HL-60/S4 treated with phorbol 12-myristate 13-acetate at 8.2 ng/mL for 4 days and 3 days (cell line): Measurements from ENCODE around the gene ZNF341.

ENCODE experiments used
- in situ Hi-C: fragments of 300-500 bp; cut with MboI; formaldehyde crosslinking; loops from 2 replicates; pipeline ENCODE4 v1.15.0; 2022; ENCODE audit warnings: low sequenced_read_pairs

The ZNF341 gene

DNA sequence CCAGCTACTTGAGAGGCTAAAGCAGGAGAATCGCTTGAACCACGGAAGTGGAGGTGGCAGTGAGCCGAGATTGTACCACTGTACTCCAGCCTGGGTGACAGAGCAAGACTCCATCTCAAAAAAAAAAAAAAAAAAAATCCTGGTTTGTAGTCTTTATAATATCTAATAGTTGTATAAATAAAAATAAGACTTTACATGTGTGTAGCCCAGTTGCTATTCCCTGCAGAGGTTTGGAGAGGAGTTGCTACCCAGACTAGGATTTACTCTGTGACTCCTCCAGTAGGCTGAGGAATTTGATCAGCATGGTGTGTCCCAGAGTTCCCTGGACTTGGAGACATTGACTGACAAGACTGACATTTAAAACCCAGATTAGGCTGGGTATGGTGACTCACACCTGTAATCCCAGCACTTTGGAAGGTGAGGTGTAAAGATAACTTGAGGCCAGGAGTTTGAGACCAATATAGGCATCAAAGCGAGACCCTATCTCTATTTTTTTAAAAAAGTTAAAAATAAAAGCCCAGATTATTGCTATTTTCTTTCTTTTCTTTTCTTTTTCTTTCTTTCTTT, 89.6 kb downstream of the ZNF341 start:
- in situ Hi-C loops, result no loop called here

DNA sequence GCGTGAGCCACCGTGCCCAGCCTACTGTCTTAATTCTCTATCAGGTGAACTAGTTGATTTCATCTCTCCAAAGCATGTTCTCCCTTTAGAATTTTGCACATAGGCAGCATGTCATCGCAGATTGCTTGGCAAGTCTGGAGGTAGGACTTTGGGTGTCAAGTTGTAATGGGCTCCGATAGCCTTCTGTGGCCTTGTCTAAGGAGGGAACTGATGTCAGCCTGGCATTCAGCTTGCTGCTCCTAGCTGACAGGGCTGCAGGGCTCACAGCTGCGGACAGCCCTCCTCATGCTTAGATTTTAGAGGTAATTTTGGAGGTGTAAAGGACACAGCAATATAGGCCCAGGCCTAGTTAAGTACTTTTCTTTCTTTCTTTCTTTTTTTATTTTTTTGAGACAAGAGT, 90.6 kb downstream of the ZNF341 start:
- in situ Hi-C loops, result no loop called here

DNA sequence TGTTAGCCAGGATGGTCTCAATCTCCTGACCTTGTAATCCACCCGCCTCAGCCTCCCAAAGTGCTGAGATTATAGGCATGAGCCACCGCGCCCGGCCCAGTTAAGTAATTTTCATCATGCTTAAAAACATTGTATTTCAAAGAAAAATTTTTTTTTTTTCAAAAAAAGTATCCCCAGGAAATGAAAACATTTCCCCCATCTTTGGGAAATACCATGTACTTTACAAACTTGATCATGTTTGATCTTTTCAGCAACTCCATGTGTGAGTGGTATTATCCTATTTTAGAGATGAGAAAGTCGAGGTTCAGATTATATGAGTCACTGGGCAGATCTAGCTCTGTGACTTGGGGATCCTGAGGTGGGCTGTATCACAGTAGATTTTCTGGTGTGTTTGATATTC, 91.2 kb downstream of the ZNF341 start:
- in situ Hi-C loops, result no loop called here

DNA sequence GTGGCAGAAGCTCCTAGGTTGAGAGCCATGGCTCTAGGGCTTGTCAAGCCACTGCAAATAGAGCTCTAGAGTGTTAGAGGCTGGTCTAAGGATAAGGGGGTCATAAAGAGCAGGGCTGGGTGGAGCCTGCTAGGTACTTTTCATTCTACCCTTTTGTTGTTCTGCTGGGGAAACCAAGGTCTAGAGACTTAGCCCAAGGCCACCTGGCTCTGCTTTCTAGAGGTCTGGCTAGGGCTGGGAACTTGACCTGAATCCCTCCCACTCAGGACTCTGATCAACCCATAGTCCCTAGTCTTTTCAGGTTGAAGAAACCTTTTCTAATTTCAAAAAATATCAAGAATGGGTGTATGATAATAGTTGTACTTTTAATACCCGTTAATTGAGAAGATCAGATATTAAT, 93.1 kb downstream of the ZNF341 start:
- in situ Hi-C loops, result no loop called here

DNA sequence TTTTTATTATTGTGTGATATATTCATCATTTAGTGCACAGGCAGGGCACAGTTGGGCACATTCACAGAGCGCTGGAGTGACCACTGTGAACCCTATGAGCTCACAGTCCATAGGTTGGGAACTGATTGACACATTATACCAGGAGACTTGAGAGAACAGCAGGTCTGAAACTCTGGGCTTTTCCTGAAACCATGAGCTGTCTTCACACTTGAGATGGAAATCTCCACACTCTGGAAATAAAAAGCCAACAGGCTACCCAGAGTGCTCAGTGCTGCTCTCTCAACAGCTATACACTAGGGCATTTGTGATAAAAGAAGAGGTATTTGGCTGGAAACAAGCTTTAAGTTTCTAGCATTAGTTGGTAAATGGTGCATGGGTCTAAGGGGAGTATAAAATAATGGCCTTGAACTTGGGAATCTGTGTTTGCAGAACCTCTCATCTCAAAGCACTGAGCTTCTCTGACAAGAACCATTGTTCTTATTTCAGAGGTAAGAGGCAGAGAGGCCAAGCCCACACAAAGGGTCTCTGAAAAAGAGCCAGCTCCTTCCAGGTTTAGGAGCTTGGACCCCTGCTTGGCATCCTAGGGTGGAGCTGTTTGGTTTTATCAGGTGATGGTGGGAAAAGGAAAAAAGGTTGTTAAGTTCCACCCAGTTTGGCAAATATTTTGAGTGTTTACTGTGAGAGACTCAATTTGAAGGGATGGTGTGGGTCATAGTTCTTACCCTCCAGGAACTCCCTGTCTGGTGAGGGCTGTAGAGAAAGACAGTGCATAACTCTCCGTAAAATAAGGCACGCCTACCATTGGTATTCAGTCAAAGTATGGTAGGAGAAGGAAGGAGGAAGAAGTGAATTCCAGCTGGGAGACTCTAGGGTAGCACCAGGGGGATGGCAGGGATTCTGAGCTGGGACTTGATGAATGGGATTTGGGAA, 93.8 kb downstream of the ZNF341 start:
- in situ Hi-C loops, result no loop called here

DNA sequence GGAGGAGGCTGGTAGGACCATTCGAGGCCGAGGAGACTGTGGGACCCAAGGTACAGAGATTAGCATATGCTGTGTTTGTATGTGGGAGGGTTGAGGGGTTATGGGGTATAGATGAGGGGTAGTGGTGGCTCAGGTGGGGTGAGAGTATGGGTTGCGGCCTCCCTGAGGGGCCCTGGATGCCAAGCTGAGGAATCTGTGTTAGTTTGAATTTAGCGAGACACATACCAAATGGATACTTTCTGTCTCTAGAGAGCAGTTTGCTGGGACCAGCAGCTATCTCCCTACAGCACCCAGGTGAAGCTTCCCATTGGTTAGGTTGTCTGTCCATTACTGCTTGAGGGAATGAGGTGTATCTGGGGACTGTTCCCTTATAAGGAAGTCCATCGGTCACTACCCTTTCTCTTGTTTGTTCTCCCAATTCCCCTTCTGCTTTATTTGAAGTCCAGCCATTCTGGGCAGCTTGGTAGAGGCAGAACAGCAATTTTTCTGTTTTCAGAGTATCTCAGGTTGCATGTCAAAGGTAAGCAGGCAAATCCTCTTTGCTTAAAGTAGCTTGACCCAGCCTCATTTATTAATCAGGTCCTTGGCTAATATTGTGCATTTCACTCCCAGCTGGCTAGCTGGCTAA, 94.6 kb downstream of the ZNF341 start:
- in situ Hi-C loops, result no loop called here

DNA sequence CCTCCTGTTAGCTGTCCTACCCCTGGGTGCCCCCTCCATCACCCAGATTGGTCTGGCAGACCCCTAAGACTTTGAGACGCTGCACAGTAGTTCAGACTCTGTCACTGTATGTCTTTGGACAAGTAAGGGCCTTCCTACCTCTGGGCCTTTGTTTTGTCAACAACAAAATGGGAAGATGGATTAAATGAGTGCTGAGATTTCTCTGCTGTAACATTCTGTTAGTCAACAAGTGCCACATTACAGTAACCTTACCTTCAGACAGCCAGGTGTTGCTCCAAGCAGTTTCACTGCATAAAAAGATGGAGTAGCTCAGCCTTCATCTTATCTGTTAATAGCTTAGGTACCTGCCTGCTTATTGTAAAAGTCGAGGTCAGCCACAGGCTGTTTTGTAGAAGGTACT, 95.3 kb downstream of the ZNF341 start:
- in situ Hi-C loops, result no loop called here

DNA sequence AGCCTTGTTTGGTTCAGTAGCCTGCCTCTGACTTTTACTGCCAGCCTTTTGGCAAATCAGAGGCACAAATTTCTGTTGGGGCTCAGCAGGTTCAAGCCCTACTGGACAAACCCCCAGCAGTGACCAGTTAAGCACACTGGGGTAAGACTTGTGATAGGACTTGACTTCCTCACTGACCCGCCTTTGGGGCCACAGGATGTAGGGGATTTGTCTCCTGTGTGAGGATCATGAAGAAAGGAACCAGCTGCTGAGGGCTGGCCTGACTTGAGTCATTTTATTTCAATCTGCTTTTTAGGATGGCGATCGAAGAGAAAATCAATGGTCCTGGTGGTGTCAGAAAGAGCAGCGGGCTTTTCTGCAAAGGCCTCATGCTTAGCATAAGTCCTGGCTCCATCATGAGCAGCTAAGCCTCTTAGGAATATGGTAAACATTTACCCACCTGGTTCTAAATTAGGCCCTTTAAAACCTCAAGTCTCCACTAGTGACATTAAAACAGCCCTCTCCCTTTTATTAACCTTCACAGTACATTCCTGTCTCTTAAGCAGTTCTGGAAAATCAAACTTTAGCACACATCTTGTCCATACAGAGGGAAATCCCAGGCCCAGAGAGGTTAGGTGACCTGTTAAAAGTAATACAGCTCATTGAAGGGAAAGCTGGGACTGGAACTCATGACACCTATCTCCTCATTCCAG, 96.0 kb downstream of the ZNF341 start:
- in situ Hi-C loops, result no loop called here

DNA sequence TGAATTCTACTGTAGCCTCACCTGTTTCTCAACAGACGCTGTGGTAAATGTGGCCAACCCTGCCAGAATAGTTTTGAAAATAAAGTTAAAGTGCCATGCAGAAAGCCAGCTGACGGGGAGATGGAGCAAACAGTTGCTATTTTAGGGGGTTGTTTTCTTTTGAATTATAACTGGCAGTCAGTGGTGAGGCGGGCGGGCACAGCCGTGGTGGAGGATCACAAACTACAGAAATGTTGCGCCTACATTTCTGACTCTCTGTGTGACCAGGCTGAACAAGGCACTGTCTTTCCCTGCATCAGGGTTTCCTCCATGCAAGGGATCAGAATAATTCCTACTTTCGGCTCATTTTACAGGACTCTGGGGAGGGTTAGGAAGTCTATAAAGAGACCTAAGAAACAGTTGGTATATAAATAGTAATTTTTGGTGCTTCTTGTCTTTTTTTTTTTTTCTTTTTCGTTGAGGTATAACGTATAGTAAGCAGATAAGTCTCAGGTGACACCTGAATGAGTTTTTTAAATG, 96.6 kb downstream of the ZNF341 start:
- in situ Hi-C loops, result no loop called here

DNA sequence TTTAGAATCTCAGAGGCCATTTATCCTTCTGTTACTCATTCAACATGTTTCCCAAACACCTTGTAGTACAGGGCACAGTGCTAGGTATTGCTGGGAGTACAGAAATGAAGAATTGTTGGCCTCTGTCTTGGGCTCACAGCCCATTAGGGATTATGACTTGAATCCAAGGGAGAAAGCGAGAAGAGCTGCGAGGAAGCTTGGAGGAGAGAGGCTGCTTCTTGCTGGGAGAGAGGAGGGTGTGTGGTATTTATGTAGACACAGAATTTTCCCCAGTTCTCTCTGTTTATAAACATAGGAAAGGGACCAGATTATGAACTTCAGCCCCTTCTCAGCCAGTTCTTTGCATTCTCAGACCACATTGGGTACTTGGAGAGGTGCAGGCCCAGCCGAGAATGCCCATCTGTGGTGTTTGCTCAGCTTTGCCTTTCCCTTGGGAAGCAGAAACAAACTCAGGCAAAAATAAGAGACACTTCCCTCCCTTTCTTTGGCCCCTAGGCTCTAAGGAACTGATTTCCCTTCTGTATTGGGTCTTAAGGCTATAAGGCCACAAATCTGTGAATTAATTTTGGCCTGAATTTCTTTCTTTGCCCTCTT, 97.3 kb downstream of the ZNF341 start:
- in situ Hi-C loops, result no loop called here

DNA sequence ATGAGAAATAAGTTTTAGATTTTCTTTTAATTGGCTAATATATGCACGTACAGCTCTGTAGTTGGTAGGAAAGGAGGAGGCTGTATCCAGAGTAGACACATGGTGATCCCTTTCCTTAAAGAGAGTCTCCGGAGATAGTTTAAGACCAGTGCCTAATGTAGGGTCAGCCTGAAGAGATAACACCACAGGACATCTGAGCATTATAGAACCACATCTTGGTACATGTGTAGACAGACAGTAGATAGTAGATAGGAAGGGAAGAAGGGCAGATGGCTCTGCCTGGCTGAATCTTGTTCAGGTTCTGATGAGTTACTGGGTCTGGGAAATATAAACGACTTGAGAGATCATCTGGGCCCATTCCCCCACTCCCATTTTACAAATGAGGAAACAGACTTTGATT, 97.8 kb downstream of the ZNF341 start:
- in situ Hi-C loops, result no loop called here

DNA sequence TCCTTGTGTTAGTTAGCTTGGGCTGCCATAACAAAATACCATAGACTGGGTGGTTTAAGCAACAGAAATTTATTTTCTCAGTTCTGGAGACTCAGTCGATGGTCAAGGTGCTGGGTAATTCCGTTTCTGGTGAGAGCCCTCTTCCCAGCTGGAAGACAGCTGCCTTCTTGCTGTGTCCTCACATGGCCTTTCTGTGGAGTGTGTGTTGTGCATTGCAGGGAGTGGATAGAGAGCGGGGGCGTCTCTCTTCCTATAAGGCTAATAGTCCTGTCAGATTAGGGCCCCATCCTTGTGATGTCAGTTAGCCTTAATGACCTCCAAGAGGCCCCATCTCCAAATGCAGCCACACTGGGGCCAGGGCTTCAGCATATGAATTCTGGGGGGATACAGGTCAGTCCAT, 98.6 kb downstream of the ZNF341 start:
- in situ Hi-C loops, result no loop called here

DNA sequence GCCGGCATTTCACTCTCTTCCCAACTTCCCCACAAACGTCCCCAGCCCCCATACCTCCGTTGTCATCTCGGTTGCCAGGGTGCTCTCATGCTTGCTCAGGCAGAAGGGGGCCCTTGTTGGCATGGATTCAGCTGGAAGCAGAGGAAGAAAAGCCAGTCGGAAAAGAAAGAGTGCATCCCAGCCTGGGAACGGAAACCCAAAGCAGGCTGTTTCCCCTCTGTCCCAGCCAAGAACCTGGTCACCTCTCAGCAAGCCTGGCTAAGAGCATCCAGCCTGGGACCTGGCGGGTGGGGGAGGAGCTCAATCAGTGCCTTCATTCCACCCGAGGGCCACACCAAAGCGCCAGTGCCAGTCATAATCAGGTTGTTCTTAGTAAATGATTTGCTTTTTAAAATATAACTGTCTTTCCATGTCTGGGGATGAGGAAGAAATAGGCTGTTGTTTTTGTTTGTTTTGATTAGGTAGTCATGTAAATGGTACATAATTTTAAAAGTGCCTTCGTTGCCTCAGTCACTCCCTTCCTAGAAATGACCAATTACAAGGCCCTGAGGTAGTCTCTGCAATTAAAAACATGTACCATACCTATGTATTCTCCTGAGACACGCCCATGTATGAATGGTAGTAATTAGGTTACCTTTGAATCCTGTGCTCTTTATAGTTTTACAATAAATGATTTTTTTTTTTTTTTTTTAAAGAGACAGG, 100.5 kb downstream of the ZNF341 start:
- in situ Hi-C loops, result no loop called here

DNA sequence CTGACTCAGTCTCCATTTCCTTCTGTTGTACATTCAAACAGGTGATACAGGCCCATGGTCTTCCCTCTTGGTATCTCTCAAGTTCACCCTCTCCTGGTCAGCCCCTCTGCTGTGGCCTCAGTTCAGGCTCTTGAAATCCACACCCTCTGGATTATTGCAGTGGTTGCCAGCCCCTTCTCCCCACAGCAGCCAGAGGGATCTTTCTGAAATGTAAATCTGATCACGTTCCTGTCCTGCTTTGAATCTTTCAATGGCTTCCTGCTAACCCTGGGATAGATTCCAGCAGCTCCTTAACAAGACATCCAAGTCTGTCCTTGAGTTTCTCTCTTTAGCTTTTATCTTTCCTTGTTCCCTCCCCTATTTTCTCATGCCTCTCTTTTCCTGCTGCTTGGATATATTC, 101.5 kb downstream of the ZNF341 start:
- in situ Hi-C loops, result no loop called here

DNA sequence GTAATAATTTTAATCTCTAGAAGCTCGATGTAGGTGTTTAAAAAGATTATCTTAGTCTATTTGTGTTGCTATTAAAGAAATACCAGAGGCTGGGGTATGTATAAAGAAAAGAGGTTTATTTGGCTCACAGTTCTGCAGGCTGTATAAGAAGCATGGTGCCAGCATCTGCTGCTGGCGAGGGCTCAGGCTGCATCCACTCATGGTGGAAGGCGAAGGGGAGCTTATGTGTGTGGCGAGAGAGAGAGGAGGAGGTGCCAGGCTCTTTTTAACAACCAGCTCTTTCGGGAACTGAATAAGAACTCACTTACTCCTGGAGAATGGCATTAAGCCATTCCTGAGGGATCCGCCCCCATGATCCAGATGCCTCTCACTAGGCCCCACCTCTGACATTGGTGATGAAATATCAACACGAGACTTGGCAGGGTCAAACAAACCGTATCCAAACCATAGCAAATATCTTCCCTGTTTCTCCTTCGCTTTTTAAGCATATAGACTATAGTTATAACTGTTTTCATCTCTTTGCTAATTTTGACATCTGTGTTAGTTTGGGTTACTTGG, 103.9 kb downstream of the ZNF341 start:
- in situ Hi-C loops, result no loop called here

DNA sequence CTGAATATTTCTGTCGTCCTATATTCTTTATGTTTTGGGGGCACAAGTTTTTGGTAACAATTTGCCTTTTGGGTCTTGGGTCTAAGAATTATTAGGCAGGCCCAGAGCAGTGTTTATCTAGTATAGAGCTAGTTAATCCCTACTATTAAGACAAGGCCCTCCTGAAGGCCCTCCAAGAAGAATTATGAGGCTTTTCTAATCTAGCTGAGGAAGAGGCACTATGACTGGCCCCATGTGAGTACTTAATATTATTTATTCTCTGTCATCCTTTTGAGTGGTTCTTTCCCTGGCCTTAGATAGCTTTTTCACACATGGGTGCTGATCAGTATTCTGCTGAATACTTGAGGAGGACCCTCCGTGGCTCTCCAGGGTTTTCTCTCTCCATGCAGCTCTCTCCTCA, 104.5 kb downstream of the ZNF341 start:
- in situ Hi-C loops, result no loop called here

DNA sequence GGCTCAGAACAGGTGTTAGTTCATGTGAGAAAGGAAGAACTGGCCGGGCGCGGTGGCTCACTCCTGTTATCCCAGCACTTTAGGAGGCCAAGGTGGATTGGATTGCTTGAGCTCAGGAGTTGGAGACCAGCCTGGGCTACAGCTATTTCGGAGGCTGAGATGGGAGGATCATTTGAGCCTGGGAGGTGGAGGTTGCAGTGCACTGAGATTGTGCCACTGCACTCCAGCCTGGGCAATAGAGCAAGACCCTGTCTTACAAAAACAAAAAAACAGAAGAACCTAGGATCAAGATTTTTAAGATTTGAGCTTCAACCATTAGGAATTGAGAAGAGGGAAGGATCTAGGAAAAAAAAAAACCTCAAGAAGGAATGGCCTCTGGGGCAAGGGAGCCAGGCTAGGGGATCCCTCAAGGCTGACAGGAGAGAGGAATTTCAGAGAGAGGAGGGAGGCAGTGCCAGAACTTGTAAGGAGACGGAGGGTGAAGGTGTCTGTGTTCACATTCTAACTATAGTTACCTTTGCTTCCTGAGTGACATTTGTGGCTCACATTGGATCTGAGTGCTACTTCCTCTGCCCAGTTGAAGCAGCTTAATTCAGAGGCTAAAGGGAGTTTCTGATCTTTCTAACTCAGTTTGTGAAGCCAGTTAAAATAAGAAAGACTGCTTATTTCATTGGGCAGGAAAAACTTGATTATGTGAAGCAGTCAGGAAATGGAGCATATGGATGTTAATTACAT, 105.5 kb downstream of the ZNF341 start:
- in situ Hi-C loops, result no loop called here

DNA sequence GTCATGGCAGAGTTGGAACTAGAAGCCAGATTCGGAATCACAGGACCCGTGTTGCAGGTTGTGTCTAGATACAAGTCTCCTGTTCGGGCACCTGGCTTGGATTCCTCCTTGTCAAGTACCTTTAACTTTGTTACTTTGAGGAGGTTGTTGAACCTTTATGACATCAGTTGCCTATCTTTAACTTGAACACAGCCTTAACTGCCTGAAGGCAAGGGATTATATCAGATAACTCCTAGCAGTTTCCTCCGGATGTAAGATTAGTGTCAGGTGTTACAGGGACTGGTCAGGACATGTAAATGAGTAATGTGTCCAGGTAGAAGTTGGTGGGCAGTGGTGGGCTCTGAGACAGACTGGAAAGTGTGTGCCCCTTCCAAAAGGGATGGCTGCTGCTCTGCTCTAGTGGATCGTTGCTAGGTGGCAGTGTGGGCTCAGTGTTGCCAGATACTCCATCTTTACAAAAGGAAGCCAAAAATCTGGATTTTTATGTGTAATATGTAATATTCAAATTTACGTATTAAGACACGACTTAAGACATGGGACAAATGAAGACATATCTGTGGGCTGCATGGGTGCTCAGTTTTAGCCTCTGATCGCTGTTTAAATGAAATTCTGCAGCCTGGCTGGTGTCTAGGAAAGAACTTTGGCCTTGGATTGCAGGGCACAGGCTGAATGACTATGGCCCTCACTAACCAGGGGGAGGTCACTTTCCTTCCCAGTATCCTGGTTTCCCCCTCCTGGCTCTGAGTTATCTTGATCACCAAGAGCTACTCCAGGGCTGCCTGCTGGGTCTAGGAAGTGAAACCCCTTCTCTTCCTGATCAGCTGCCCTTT, 106.5 kb downstream of the ZNF341 start:
- in situ Hi-C loops, result no loop called here
